Measurements from ENCODE around the gene MYBPC2. TPM values are rescaled to one million over a fixed set of nuclear protein-coding genes. Genes with fewer than 3 reads are reported as not detected.
"Not testable (repeated sequence)": the region's sequence is repeated elsewhere in the genome, so short reads cannot be mapped to it uniquely, and the experiment has no call there.

Gene MYBPC2
- total RNA-seq (49.8 TPM), polyA plus RNA-seq (ENCODE audit: insufficient read depth in 1 of 8, insufficient read length in 8 of 8, low replicate concordance in 1 of 8) (10 to 100 TPM; 15.6 to 93.4 (median 65.5) TPM)
- long read RNA-seq, donor 1, partial matches to known transcripts, result 0 of 3 reads
- long read RNA-seq, donor 1, other reads (novel, unspliced or antisense), result 0 of 3 reads
- long read RNA-seq, donor 2, result 0 reads
- long read RNA-seq, donor 3, transcript MYBPC2-202 (2 exons, 427 nt), result minor isoform, 7 of 71 reads
- long read RNA-seq, donor 3, transcript MYBPC2-201 (28 exons, 3,593 nt), result major isoform, 26 of 71 reads
- long read RNA-seq, donor 3, partial matches to known transcripts, result 28 of 71 reads
- long read RNA-seq, donor 3, other reads (novel, unspliced or antisense), result 10 of 71 reads
- long read RNA-seq, donor 4, partial matches to known transcripts, result 23 of 29 reads
- long read RNA-seq, donor 4, other reads (novel, unspliced or antisense), result 0 of 29 reads
- long read RNA-seq, donor 5, partial matches to known transcripts, result 0 of 4 reads
- long read RNA-seq, donor 5, other reads (novel, unspliced or antisense), result 0 of 4 reads
- long read RNA-seq, donor 6, transcript MYBPC2-201 (28 exons, 3,593 nt), result minor isoform, 5 of 26 reads
- long read RNA-seq, donor 6, transcript MYBPC2-202 (2 exons, 427 nt), result major isoform, 11 of 26 reads
- long read RNA-seq, donor 6, partial matches to known transcripts, result 10 of 26 reads
- long read RNA-seq, donor 6, other reads (novel, unspliced or antisense), result 0 of 26 reads
- long read RNA-seq, donor 7, transcript MYBPC2-202 (2 exons, 427 nt), result major isoform, 7 of 10 reads
- long read RNA-seq, donor 7, partial matches to known transcripts, result 0 of 10 reads
- long read RNA-seq, donor 7, other reads (novel, unspliced or antisense), result 0 of 10 reads
- long read RNA-seq, donor 8, transcript MYBPC2-202 (2 exons, 427 nt), result major isoform, 6 of 6 reads
- long read RNA-seq, donor 8, partial matches to known transcripts, result 0 of 6 reads
- long read RNA-seq, donor 8, other reads (novel, unspliced or antisense), result 0 of 6 reads
- long read RNA-seq, donor 9, transcript MYBPC2-202 (2 exons, 427 nt), result major isoform, 5 of 21 reads
- long read RNA-seq, donor 9, partial matches to known transcripts, result 15 of 21 reads
- long read RNA-seq, donor 9, other reads (novel, unspliced or antisense), result 0 of 21 reads
- long read RNA-seq, donor 10, transcript MYBPC2-202 (2 exons, 427 nt), result major isoform, 7 of 26 reads
- long read RNA-seq, donor 10, partial matches to known transcripts, result 11 of 26 reads
- long read RNA-seq, donor 10, other reads (novel, unspliced or antisense), result 5 of 26 reads
- long read RNA-seq, donor 11, transcript MYBPC2-202 (2 exons, 427 nt), result major isoform, 5 of 17 reads
- long read RNA-seq, donor 11, partial matches to known transcripts, result 8 of 17 reads
- long read RNA-seq, donor 11, other reads (novel, unspliced or antisense), result 0 of 17 reads

DNA sequence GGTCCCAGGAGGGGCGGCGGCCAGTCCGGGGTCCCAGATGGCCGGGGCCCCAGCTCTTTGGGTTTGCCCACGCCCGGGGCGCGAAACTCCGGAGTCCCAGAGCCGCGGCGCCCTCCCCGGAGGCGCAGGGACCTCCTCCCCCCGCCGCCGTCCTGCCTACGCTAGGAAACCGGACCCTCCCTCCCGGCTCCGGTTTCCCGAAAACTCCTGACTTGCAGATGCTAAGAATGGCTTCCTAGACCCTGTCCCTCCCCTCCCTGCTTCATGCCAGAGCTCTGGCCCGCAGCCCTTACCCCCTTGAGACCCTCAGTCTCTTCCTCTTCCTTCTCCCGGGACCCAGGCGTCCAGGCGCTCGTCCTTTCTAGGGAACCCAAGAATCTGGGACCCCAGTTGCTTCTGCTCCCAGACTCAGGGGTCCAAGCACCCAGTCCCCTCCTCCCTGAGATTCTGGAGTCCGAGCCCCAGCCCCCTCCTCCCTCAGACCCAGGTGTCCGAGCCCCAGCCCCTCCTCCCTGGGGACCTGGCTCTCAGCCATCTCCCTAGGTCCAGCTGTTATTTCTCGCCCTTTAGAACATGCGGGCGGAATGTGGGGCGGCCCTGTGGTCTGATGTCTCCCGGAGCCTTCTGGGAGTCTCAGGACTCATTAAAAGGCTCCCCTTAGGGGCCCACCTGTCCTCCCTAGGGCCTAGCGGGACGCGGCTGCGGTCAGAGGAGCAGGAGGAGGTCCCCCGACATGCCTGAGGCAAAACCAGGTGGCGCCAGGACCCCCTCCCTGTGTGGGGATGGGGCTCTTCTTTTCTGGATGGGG is at the start of gene MYBPC2:
MYBPC2 (plus strand) TSS at position 672 of the 808 bp plus-strand sequence; CDS start at position 734, 62 bp downstream.
- WGBS (ENCODE audit: insufficient coverage), result under 1% methylated on average over 33 of the region's 40 CpGs
- H3K27me3 ChIP-seq (ENCODE audit: control insufficient read depth, insufficient read depth, low read length), result peaks cover 50% of the 10 kb centered on the region
- peaks cover 50% of the 10 kb centered on the region for H3K4me1 ChIP-seq (ENCODE audit: control insufficient read depth, insufficient read depth, low read length)
- H3K4me3 ChIP-seq (ENCODE audit: low read length), result peak within 1 kb of the TSS; percentile 57
- H3K9me3 ChIP-seq (replicated peaks; ENCODE audit: control insufficient read depth, low read depth, low read length), result no peaks in the 10 kb centered on the region
- peak within 1 kb of the TSS; percentile 92 for H3K27ac ChIP-seq (ENCODE audit: low read length)
- no peaks in the 10 kb centered on the region for H3K36me3 ChIP-seq (ENCODE audit: control insufficient read depth, insufficient read depth, low read length)
- peak; percentile 85 for DNase-seq

DNA sequence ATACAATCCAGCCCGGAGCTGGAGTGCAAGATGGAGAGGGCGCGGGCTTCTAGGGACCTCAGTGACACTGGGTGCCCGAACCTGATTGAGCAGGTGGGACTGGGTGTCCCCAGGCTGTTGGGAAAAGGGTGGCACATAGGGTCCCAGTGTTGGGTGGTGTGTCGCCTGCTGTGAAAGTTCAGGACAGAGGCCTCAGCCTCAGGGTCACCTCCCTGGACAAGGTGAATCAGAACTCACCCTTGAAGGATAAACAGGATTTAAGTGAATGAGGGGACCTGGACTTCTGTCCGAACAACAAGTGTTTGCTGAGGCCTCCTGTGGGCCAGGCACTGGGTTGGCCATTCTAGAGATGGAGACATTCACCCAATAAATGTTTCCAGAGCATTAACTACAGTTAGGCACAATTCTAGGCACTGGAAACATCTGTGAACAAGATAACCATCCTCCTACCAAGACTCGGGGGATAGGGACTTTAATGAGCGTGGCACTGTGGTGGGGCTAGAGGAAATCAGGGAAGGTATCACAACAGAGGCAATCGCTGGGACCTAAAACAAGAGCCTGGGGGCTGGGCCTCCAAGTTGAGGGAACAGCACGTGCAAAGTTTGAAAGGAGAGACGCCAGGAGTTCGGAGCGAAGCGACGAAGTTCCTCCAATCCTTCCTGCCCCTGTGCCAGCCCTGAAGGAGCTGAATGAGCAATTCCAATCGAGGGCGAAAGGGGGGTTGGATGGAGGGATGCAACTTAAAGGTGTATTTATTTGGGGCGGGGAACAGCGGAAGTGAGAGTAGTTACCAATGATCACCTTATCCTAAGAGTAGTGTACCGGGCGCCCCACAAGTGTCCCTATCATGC is 49.5 kb upstream of the MYBPC2 start:
- no peaks in the 10 kb centered on the region for H3K9me3 ChIP-seq (replicated peaks; ENCODE audit: control insufficient read depth, low read depth, low read length)
- peak; percentile 51 for DNase-seq
- WGBS (ENCODE audit: insufficient coverage), result 40% methylated on average over 17 of the region's 21 CpGs
- peaks cover 27% of the 10 kb centered on the region for H3K4me1 ChIP-seq (ENCODE audit: control insufficient read depth, insufficient read depth, low read length)
- H3K27me3 ChIP-seq (ENCODE audit: control insufficient read depth, insufficient read depth, low read length), result no peaks in the 10 kb centered on the region
- peak overlapping the region; percentile 99 for H3K27ac ChIP-seq (ENCODE audit: low read length)
- peak overlapping the region; percentile 82 for H3K4me3 ChIP-seq (ENCODE audit: low read length)
- peaks cover 52% of the 10 kb centered on the region for H3K36me3 ChIP-seq (ENCODE audit: control insufficient read depth, insufficient read depth, low read length)

DNA sequence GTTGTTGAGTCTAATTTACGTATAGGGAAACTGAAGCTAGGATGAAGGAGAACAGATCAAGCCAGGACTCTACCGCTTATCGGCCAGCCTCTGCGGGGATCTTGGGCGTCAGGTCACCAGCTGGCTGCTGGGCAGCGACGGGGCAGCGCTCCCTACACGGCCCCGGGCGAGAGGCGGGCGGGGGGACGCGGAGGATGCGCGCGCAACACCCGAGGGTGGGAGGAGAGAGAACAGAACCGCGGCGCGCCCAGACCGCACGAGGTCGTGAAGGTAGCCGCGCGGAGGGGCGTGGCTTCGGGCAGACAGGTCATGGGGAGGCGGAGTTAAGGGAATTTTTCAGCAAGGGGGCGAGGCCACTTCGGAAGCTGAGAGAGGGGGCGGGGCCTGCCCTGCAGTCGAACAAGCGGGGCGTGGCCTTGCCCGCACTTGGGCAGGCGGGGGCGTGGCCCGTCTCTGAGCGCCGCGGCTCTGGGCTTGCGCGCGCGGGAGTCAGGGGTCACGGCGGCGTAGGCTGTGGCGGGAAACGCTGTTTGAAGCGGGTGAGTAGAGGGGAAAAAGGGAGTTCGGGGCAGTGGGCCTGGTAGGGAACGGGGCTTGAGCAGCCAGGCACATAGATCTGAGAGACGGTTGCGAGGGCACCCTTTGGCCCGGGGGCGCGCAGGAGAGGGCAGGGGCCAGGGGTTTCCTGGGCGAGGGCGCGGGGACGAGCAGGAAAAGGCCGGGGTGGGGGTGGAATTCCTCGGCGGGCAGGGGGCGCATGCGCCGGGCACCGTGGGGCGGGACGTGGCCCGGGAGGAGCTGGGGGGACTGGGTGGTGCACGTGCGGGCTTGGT is 48.6 kb upstream of the MYBPC2 start, which contains the start of gene POLD1:
POLD1 (plus strand) TSS at position 496 of the 833 bp plus-strand sequence. CDS start 14,505 bp downstream, outside the sequence.
- H3K4me1 ChIP-seq (ENCODE audit: control insufficient read depth, insufficient read depth, low read length), result peaks cover 27% of the 10 kb centered on the region
- H3K9me3 ChIP-seq (replicated peaks; ENCODE audit: control insufficient read depth, low read depth, low read length), result no peaks in the 10 kb centered on the region
- DNase-seq, result peak; percentile 97
- WGBS (ENCODE audit: insufficient coverage), result 1% methylated on average over 76 of the region's 78 CpGs
- H3K27me3 ChIP-seq (ENCODE audit: control insufficient read depth, insufficient read depth, low read length), result no peaks in the 10 kb centered on the region
- H3K27ac ChIP-seq (ENCODE audit: low read length), result peak within 1 kb of the TSS; percentile 99
- H3K36me3 ChIP-seq (ENCODE audit: control insufficient read depth, insufficient read depth, low read length), result peaks cover 43% of the 10 kb centered on the region
- peak within 1 kb of the TSS; percentile 82 for H3K4me3 ChIP-seq (ENCODE audit: low read length)

DNA sequence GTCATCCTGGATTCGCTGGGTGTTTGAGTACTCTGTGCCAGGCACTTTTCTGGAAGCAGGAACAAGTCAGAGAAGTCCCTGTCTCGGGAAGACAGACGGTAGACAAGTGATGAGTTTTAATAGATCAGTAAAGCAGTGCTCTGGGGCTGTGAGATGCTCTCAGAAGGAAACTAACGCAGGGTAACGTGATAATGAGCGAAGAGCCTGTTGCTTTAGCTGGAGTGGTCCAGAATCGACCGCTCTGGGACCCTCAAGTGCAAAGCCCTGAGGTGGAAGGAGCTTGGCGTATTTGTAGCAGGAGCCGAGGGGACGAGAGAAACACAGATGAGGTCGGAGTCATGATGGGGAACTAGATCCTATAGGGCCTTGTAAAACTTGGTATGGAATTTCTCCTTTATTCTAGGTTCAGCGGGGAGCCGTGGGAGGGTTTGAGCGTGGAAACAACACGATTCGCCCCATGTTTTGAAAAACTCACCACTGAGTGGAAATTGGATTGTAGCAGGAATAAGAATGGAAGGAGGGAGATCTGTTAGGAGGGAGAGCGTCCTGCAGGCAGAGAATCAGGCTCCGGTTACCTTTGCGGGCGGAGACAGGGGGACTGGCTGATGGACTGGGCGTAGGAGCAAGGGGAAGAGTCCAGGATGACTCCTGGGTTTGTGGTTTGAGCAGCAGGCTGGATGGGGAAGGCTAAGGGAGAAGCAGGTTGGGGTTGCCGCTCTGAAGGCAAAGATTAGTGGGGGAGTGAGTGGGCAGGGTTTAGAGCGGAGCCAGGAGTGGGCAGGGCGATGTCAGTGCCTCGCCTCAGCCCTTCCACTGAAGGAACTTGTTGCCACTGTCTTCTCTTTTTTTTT is 47.8 kb upstream of the MYBPC2 start:
- Histone ChIP-seq H3K4me3 (ENCODE audit: low read length) (peak overlapping the region; percentile 82), H3K4me1 (ENCODE audit: control insufficient read depth, insufficient read depth, low read length) (peaks cover 27% of the 10 kb centered on the region), H3K9me3 (replicated peaks; ENCODE audit: control insufficient read depth, low read depth, low read length) (no peaks in the 10 kb centered on the region), H3K27me3 (ENCODE audit: control insufficient read depth, insufficient read depth, low read length) (no peaks in the 10 kb centered on the region), H3K27ac (ENCODE audit: low read length) (peak overlapping the region; percentile 99), H3K36me3 (ENCODE audit: control insufficient read depth, insufficient read depth, low read length) (peaks cover 35% of the 10 kb centered on the region)
- peak; percentile 69 for DNase-seq
- 4% methylated on average over 22 of the region's 26 CpGs for WGBS (ENCODE audit: insufficient coverage)

DNA sequence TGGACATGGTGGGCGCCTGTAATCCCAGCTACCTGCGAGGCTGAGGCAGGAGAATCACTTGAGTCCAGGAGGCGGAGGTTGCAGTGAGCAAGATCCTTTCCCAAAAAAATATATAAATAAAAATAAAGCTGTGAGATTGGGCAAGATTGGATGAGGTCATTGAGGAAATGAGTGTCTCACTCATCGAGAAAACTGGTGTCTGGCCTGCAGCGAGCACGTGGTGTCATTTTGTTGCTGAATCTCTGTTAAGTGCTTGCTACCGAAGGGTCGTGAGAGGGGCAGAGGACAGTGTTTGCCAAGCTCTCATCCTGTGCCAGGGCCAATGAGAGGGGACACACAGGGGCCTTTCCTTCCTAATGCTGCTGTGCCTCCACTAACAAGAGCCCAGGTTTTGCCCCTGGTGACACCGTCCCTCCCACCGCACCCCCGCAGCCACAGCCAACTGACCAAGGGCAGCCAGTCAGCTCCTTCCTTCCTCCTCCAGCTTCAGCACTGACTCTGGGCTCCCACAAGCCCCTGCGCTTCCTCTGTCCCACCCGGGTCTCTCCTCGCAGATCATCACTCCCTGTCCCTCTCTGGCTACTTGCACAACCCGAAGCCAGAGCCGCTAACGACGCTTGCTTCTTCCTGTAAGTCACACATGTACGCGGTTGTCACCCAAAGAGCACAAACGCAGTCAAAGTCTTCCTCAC is 45.4 kb upstream of the MYBPC2 start:
- no peaks in the 10 kb centered on the region for H3K27me3 ChIP-seq (ENCODE audit: control insufficient read depth, insufficient read depth, low read length)
- peaks cover 12% of the 10 kb centered on the region for H3K36me3 ChIP-seq (ENCODE audit: control insufficient read depth, insufficient read depth, low read length)
- no peaks in the 10 kb centered on the region for H3K9me3 ChIP-seq (replicated peaks; ENCODE audit: control insufficient read depth, low read depth, low read length)
- WGBS (ENCODE audit: insufficient coverage), result 79% methylated on average over 16 of the region's 21 CpGs
- H3K4me3 ChIP-seq (ENCODE audit: low read length), result no peak overlapping the region
- peaks cover 17% of the 10 kb centered on the region for H3K4me1 ChIP-seq (ENCODE audit: control insufficient read depth, insufficient read depth, low read length)
- no peak for DNase-seq
- H3K27ac ChIP-seq (ENCODE audit: low read length), result no peak overlapping the region

DNA sequence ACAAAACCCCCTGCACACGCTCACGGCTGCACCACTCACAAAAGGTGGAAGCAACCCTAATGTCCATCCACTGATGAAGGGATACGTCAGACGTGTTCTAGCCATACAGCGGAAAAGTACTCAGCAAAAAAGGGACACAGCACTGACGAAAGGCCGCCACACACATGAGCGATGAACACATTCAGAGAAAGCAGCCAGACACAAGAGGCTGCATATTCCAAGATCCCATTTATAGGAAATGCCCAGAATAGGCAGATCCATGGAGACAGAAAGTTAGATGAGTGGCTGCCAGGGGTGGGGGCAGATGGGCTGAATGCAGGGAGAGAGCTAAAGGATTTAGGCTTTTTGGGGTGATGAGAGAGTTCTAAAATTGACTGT is 44.8 kb upstream of the MYBPC2 start:
- Histone ChIP-seq H3K4me1 (ENCODE audit: control insufficient read depth, insufficient read depth, low read length) (peaks cover 17% of the 10 kb centered on the region), H3K4me3 (ENCODE audit: low read length) (no peak overlapping the region), H3K36me3 (ENCODE audit: control insufficient read depth, insufficient read depth, low read length) (peaks cover 7% of the 10 kb centered on the region), H3K9me3 (replicated peaks; ENCODE audit: control insufficient read depth, low read depth, low read length) (no peaks in the 10 kb centered on the region), H3K27me3 (ENCODE audit: control insufficient read depth, insufficient read depth, low read length) (no peaks in the 10 kb centered on the region), H3K27ac (ENCODE audit: low read length) (no peak overlapping the region)
- WGBS (ENCODE audit: insufficient coverage), result 96% methylated on average over 5 of the region's 8 CpGs
- no peak for DNase-seq

DNA sequence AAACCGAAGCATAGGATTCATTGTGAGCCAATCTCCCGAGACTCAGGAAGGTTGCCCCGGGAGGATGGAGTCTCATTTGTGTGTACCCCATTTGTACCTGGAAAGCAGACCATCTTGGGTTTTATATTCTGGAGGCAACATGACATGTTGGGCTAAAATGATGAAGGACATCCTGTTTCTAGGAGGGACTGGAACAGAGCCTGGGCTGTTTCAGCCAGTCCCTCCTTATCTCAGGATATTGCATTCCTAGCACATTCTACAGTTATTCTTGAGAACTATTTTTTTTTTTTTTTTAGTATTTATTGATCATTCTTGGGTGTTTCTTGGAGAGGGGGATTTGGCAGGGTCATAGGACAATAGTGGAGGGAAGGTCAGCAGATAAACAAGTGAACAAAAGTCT is 42.4 kb upstream of the MYBPC2 start:
- not testable (repeated sequence) for H3K27ac ChIP-seq (ENCODE audit: low read length); DNase-seq; H3K27me3 ChIP-seq (ENCODE audit: control insufficient read depth, insufficient read depth, low read length); H3K4me3 ChIP-seq (ENCODE audit: low read length); H3K4me1 ChIP-seq (ENCODE audit: control insufficient read depth, insufficient read depth, low read length); H3K9me3 ChIP-seq (replicated peaks; ENCODE audit: control insufficient read depth, low read depth, low read length); H3K36me3 ChIP-seq (ENCODE audit: control insufficient read depth, insufficient read depth, low read length)
- WGBS (ENCODE audit: insufficient coverage), result no CpG with 5 or more reads among the region's 3 CpGs
